Measurements from ENCODE around the gene PEMT. TPM values are rescaled to one million over a fixed set of nuclear protein-coding genes. Genes with fewer than 3 reads are reported as not detected.

PEMT gene
- total RNA-seq, 2 donors from 2014 or later = 38.3 to 52.7 TPM

- Histone ChIP-seq H3K27me3 (ENCODE audit: control insufficient read depth, insufficient read depth, low read length, poor library complexity, severe bottlenecking) (no peaks in the 10 kb centered on the region), H3K4me3 (ENCODE audit: low read length) (no peak overlapping the region), H3K27ac (ENCODE audit: low read depth, low read length) (peak overlapping the region; percentile 16), H3K36me3 (ENCODE audit: control insufficient read depth, insufficient read depth, low read length) (no peaks in the 10 kb centered on the region), H3K4me1 (ENCODE audit: control insufficient read depth, insufficient read depth, low read length) (no peaks in the 10 kb centered on the region), H3K9me3 (ENCODE audit: control insufficient read depth, low read length) (no peaks in the 10 kb centered on the region), H3K9ac (ENCODE audit: extremely low read depth, low read length, poor library complexity, severe bottlenecking) (no peak overlapping the region)
- Mint-ChIP-seq H3K9me3 (no peaks in the 10 kb centered on the region), H3K4me3 (no peak overlapping the region), H3K27ac (no peak overlapping the region), H3K4me1 (no peaks in the 10 kb centered on the region), H3K27me3 (ENCODE audit: insufficient read depth) (no peaks in the 10 kb centered on the region), H3K36me3 (ENCODE audit: low read depth) (no peaks in the 10 kb centered on the region)
- TF ChIP-seq CTCF (conservative IDR thresholded peaks at IDR 0.05) = no peak
- WGBS, 2 experiments (ENCODE audit: insufficient coverage in 1 of 2, insufficient read length in 1 of 2) = 52 to 77% methylated on average over 11 of the region's 11 CpGs
- DNase-seq = no peak
These were observed 40.1 kb downstream of the PEMT start for GRCh38 chr17:17551361-17551760.

- no peak overlapping the region for H3K27ac ChIP-seq (ENCODE audit: low read depth, low read length)
- no peak overlapping the region for H3K9ac ChIP-seq (ENCODE audit: extremely low read depth, low read length, poor library complexity, severe bottlenecking)
- no peak for TF ChIP-seq CTCF (conservative IDR thresholded peaks at IDR 0.05)
- 91 to 95% methylated on average over 12 to 20 of the region's 20 CpGs for WGBS, 2 experiments (ENCODE audit: insufficient coverage in 1 of 2, insufficient read length in 1 of 2)
- no peaks in the 10 kb centered on the region for H3K27me3 Mint-ChIP-seq (ENCODE audit: insufficient read depth)
- H3K9me3 ChIP-seq (ENCODE audit: control insufficient read depth, low read length) = no peaks in the 10 kb centered on the region
- no peak for DNase-seq
- no peaks in the 10 kb centered on the region for H3K9me3 Mint-ChIP-seq
- H3K4me3 Mint-ChIP-seq = no peak overlapping the region
- no peaks in the 10 kb centered on the region for H3K36me3 ChIP-seq (ENCODE audit: control insufficient read depth, insufficient read depth, low read length)
- no peaks in the 10 kb centered on the region for H3K36me3 Mint-ChIP-seq (ENCODE audit: low read depth)
- no peak overlapping the region for H3K4me3 ChIP-seq (ENCODE audit: low read length)
- no peaks in the 10 kb centered on the region for H3K4me1 ChIP-seq (ENCODE audit: control insufficient read depth, insufficient read depth, low read length)
- H3K4me1 Mint-ChIP-seq = no peaks in the 10 kb centered on the region
- no peaks in the 10 kb centered on the region for H3K27me3 ChIP-seq (ENCODE audit: control insufficient read depth, insufficient read depth, low read length, poor library complexity, severe bottlenecking)
- no peak overlapping the region for H3K27ac Mint-ChIP-seq
These were observed 41.7 kb downstream of the PEMT start for GRCh38 chr17:17549732-17550366.

GRCh38 chr17:17548044-17548443 lies 43.5 kb downstream of the PEMT start:
- Histone ChIP-seq H3K4me3 (ENCODE audit: low read length) (no peak overlapping the region), H3K36me3 (ENCODE audit: control insufficient read depth, insufficient read depth, low read length) (no peaks in the 10 kb centered on the region), H3K27ac (ENCODE audit: low read depth, low read length) (no peak overlapping the region), H3K9ac (ENCODE audit: extremely low read depth, low read length, poor library complexity, severe bottlenecking) (no peak overlapping the region), H3K27me3 (ENCODE audit: control insufficient read depth, insufficient read depth, low read length, poor library complexity, severe bottlenecking) (no peaks in the 10 kb centered on the region), H3K4me1 (ENCODE audit: control insufficient read depth, insufficient read depth, low read length) (no peaks in the 10 kb centered on the region), H3K9me3 (ENCODE audit: control insufficient read depth, low read length) (no peaks in the 10 kb centered on the region)
- Mint-ChIP-seq H3K4me1 (no peaks in the 10 kb centered on the region), H3K4me3 (no peak overlapping the region), H3K27ac (no peak overlapping the region), H3K36me3 (ENCODE audit: low read depth) (no peaks in the 10 kb centered on the region), H3K27me3 (ENCODE audit: insufficient read depth) (no peaks in the 10 kb centered on the region), H3K9me3 (no peaks in the 10 kb centered on the region)
- 91 to 100% methylated on average over 2 to 8 of the region's 8 CpGs for WGBS, 2 experiments (ENCODE audit: insufficient coverage in 1 of 2, insufficient read length in 1 of 2)
- DNase-seq = no peak
- no peak for TF ChIP-seq CTCF (conservative IDR thresholded peaks at IDR 0.05)
